ENCODE measurements around the gene ZNF155. TPM values are rescaled to one million over a fixed set of nuclear protein-coding genes. Genes with fewer than 3 reads are reported as not detected.

Gene ZNF155
- polyA plus RNA-seq, 1 donor from 2014 or later, result 17.5 TPM

GRCh38 chr19:43950834-43951645 lies 32.9 kb upstream of the ZNF155 start, which contains the start of gene ZNF221:
Gene ZNF221, plus strand, starts transcription at chr19:43951228. Its CDS starts 11,499 bp downstream, at chr19:43962727.
- peaks cover 3% of the 10 kb centered on the region for H3K79me2 ChIP-seq (replicated peaks; ENCODE audit: insufficient read depth, low read length)
- H4K20me1 ChIP-seq (ENCODE audit: insufficient read depth), result no peaks in the 10 kb centered on the region
- H3K9me3 ChIP-seq (ENCODE audit: low read length), result no peaks in the 10 kb centered on the region
- no peaks in the 10 kb centered on the region for H3K9me2 ChIP-seq (ENCODE audit: insufficient read depth, low read length)
- peak within 1 kb of the TSS; percentile 76 for H3K9ac ChIP-seq (ENCODE audit: low read length)
- TF ChIP-seq, protein P1, sequence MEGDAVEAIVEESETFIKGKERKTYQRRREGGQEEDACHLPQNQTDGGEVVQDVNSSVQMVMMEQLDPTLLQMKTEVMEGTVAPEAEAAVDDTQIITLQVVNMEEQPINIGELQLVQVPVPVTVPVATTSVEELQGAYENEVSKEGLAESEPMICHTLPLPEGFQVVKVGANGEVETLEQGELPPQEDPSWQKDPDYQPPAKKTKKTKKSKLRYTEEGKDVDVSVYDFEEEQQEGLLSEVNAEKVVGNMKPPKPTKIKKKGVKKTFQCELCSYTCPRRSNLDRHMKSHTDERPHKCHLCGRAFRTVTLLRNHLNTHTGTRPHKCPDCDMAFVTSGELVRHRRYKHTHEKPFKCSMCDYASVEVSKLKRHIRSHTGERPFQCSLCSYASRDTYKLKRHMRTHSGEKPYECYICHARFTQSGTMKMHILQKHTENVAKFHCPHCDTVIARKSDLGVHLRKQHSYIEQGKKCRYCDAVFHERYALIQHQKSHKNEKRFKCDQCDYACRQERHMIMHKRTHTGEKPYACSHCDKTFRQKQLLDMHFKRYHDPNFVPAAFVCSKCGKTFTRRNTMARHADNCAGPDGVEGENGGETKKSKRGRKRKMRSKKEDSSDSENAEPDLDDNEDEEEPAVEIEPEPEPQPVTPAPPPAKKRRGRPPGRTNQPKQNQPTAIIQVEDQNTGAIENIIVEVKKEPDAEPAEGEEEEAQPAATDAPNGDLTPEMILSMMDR (IDR thresholded peaks at IDR 0.05; ENCODE audit: poor library complexity, severe bottlenecking), result peak; percentile 67
- peak; percentile 46 for TF ChIP-seq MXI1 (conservative IDR thresholded peaks at IDR 0.05; ENCODE audit: poor library complexity, severe bottlenecking)
- TF ChIP-seq TAF1 (IDR thresholded peaks at IDR 0.05; ENCODE audit: low read depth), result no peak
- no peak for TF ChIP-seq REST (IDR thresholded peaks at IDR 0.05; ENCODE audit: borderline replicate concordance)
- TF ChIP-seq POLR2AphosphoS5 (IDR thresholded peaks at IDR 0.05), result peak; percentile 34
- TF ChIP-seq RAD21 (conservative IDR thresholded peaks at IDR 0.05), result peak; percentile 52
- peak; percentile 38 for TF ChIP-seq SMC3 (conservative IDR thresholded peaks at IDR 0.05; ENCODE audit: poor library complexity)
- no peak for TF ChIP-seq EP300 (conservative IDR thresholded peaks at IDR 0.05; ENCODE audit: poor library complexity, severe bottlenecking)
- H3K36me3 ChIP-seq (ENCODE audit: insufficient read depth, low read length), result no peaks in the 10 kb centered on the region
- peak within 1 kb of the TSS; percentile 65 for H3K4me2 ChIP-seq (ENCODE audit: low read length)
- H3K4me3 ChIP-seq (ENCODE audit: low read length), result peak within 1 kb of the TSS; percentile 92
- no peaks in the 10 kb centered on the region for H3F3A ChIP-seq (ENCODE audit: insufficient read depth, low read length, poor library complexity, severe bottlenecking)
- peak within 1 kb of the TSS; percentile 54 for H3K27ac ChIP-seq (ENCODE audit: low read length)
- peak within 1 kb of the TSS; percentile 96 for H2AFZ ChIP-seq (ENCODE audit: low read depth, low read length)
- H3K27me3 ChIP-seq (ENCODE audit: insufficient read depth, low read depth, low read length), result no peaks in the 10 kb centered on the region

DNA sequence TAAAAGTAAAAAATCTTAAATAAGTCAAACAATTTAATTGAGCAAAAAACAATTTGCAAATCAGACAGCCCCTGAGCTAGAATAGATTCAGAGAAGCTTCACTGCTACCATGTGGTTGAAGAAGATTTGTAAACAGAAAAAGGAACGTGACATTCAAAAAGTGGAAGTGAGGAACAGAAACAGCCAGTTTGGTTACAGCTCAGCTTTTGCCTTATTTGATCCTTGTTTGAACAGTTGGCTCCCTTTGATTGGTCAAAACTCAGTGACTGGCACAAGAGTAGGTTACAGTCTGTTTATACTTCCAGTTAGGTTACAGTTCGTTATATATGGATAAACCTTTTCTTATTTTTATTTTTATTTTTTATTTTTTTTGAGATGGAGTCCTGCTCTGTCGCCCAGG lies 27.2 kb upstream of the ZNF155 start:
- peaks cover 8% of the 10 kb centered on the region for H3K79me2 ChIP-seq (replicated peaks; ENCODE audit: insufficient read depth, low read length)
- H3K9me3 ChIP-seq (ENCODE audit: low read length), result peaks cover 11% of the 10 kb centered on the region
- H3K27me3 ChIP-seq (ENCODE audit: insufficient read depth, low read depth, low read length), result no peaks in the 10 kb centered on the region
- H3F3A ChIP-seq (ENCODE audit: insufficient read depth, low read length, poor library complexity, severe bottlenecking), result no peaks in the 10 kb centered on the region
- TF ChIP-seq RAD21 (conservative IDR thresholded peaks at IDR 0.05) (no peak), EP300 (conservative IDR thresholded peaks at IDR 0.05; ENCODE audit: poor library complexity, severe bottlenecking) (no peak), POLR2AphosphoS5 (IDR thresholded peaks at IDR 0.05) (no peak), TAF1 (IDR thresholded peaks at IDR 0.05; ENCODE audit: low read depth) (no peak), SMC3 (conservative IDR thresholded peaks at IDR 0.05; ENCODE audit: poor library complexity) (no peak), MXI1 (conservative IDR thresholded peaks at IDR 0.05; ENCODE audit: poor library complexity, severe bottlenecking) (no peak), REST (IDR thresholded peaks at IDR 0.05; ENCODE audit: borderline replicate concordance) (no peak), EZH2 (IDR thresholded peaks at IDR 0.05; ENCODE audit: borderline replicate concordance, insufficient read depth, low read length, poor library complexity, severe bottlenecking) (no peak)
- TF ChIP-seq, protein P1 (IDR thresholded peaks at IDR 0.05; ENCODE audit: poor library complexity, severe bottlenecking), result no peak
- H3K4me2 ChIP-seq (ENCODE audit: low read length), result no peak overlapping the region
- no peak overlapping the region for H3K4me3 ChIP-seq (ENCODE audit: low read length)
- H3K27ac ChIP-seq (ENCODE audit: low read length), result no peak overlapping the region
- no peaks in the 10 kb centered on the region for H3K36me3 ChIP-seq (ENCODE audit: insufficient read depth, low read length)
- H4K20me1 ChIP-seq (ENCODE audit: insufficient read depth), result no peaks in the 10 kb centered on the region
- no peak overlapping the region for H3K9ac ChIP-seq (ENCODE audit: low read length)
- H3K9me2 ChIP-seq (ENCODE audit: insufficient read depth, low read length), result no peaks in the 10 kb centered on the region
- no peak overlapping the region for H2AFZ ChIP-seq (ENCODE audit: low read depth, low read length)
